Stimulated activated memory B cell treated with anti-CD40 and anti-IgM and Interleukin-4, amounts not matched to agents 10 μg/mL and 1 μg/mL and 100 μg/mL, for 72 hours (primary cell): ENCODE measurements around the gene SRPK1.

Experiments used
- ATAC-seq: fragments of 150-1000 bp; cut with Tn5 transposase; 2 replicates; pipeline ENCODE4 v1.10.0; 2021
- H3K27ac Mint-ChIP-seq: one replicate; pipeline ENCODE4 v1.8.0; 2022; ENCODE audit warnings: mild to moderate bottlenecking, mixed read lengths
- H3K27me3 Mint-ChIP-seq: one replicate; pipeline ENCODE4 v1.8.0; 2022; ENCODE audit warnings: mixed read lengths
- H3K36me3 Mint-ChIP-seq: one replicate; pipeline ENCODE4 v1.8.0; 2022; ENCODE audit warnings: mixed read lengths
- H3K4me1 Mint-ChIP-seq: one replicate; pipeline ENCODE4 v1.8.0; 2022; ENCODE audit warnings: mixed read lengths
- H3K4me3 Mint-ChIP-seq: one replicate; pipeline ENCODE4 v1.8.0; 2022; ENCODE audit warnings: mild to moderate bottlenecking, moderate library complexity, mixed read lengths
- H3K9me3 Mint-ChIP-seq: one replicate; pipeline ENCODE4 v1.8.0; 2022; ENCODE audit warnings: mixed read lengths

SRPK1 gene

GRCh38 chr6:35795453-35796071 is 125.3 kb downstream of the SRPK1 start:
- H3K9me3 Mint-ChIP-seq: no peaks in the 10 kb centered on the region
- peak; percentile 49 for ATAC-seq
- no peak overlapping the region for H3K4me3 Mint-ChIP-seq
- H3K27ac Mint-ChIP-seq: no peak overlapping the region
- H3K27me3 Mint-ChIP-seq: peaks cover 20% of the 10 kb centered on the region
- H3K4me1 Mint-ChIP-seq: no peaks in the 10 kb centered on the region
- no peaks in the 10 kb centered on the region for H3K36me3 Mint-ChIP-seq

- Mint-ChIP-seq H3K27me3 (peaks cover 27% of the 10 kb centered on the region), H3K4me1 (no peaks in the 10 kb centered on the region), H3K9me3 (no peaks in the 10 kb centered on the region), H3K4me3 (no peak overlapping the region), H3K36me3 (no peaks in the 10 kb centered on the region), H3K27ac (no peak overlapping the region)
- ATAC-seq: no peak
Observed at GRCh38 chr6:35794536-35795452, 126.1 kb downstream of the SRPK1 start.

- no peak for ATAC-seq
- H3K4me1 Mint-ChIP-seq: no peaks in the 10 kb centered on the region
- H3K9me3 Mint-ChIP-seq: no peaks in the 10 kb centered on the region
- H3K4me3 Mint-ChIP-seq: no peak overlapping the region
- no peak overlapping the region for H3K27ac Mint-ChIP-seq
- H3K27me3 Mint-ChIP-seq: peaks cover 48% of the 10 kb centered on the region
- H3K36me3 Mint-ChIP-seq: no peaks in the 10 kb centered on the region
Observed at GRCh38 chr6:35790683-35791082, 130.2 kb downstream of the SRPK1 start.

- H3K9me3 Mint-ChIP-seq: no peaks in the 10 kb centered on the region
- no peak overlapping the region for H3K27ac Mint-ChIP-seq
- peaks cover 60% of the 10 kb centered on the region for H3K27me3 Mint-ChIP-seq
- ATAC-seq: no peak
- H3K4me3 Mint-ChIP-seq: no peak overlapping the region
- no peaks in the 10 kb centered on the region for H3K36me3 Mint-ChIP-seq
- no peaks in the 10 kb centered on the region for H3K4me1 Mint-ChIP-seq
Observed at GRCh38 chr6:35788423-35788982, 132.4 kb downstream of the SRPK1 start.

- Mint-ChIP-seq H3K36me3 (no peaks in the 10 kb centered on the region), H3K4me1 (no peaks in the 10 kb centered on the region), H3K4me3 (no peak overlapping the region), H3K27ac (no peak overlapping the region), H3K27me3 (peaks cover 67% of the 10 kb centered on the region), H3K9me3 (no peaks in the 10 kb centered on the region)
- no peak for ATAC-seq
Observed at GRCh38 chr6:35787266-35788218, 133.4 kb downstream of the SRPK1 start.

GRCh38 chr6:35786810-35787209 is 134.1 kb downstream of the SRPK1 start:
- no peak for ATAC-seq
- H3K4me3 Mint-ChIP-seq: no peak overlapping the region
- no peaks in the 10 kb centered on the region for H3K4me1 Mint-ChIP-seq
- H3K27ac Mint-ChIP-seq: no peak overlapping the region
- H3K36me3 Mint-ChIP-seq: no peaks in the 10 kb centered on the region
- H3K9me3 Mint-ChIP-seq: no peaks in the 10 kb centered on the region
- H3K27me3 Mint-ChIP-seq: peaks cover 74% of the 10 kb centered on the region

GRCh38 chr6:35786272-35786671 is 134.6 kb downstream of the SRPK1 start:
- H3K4me3 Mint-ChIP-seq: no peak overlapping the region
- no peaks in the 10 kb centered on the region for H3K9me3 Mint-ChIP-seq
- peaks cover 79% of the 10 kb centered on the region for H3K27me3 Mint-ChIP-seq
- no peaks in the 10 kb centered on the region for H3K36me3 Mint-ChIP-seq
- no peaks in the 10 kb centered on the region for H3K4me1 Mint-ChIP-seq
- no peak for ATAC-seq
- H3K27ac Mint-ChIP-seq: no peak overlapping the region

- no peaks in the 10 kb centered on the region for H3K9me3 Mint-ChIP-seq
- no peak overlapping the region for H3K4me3 Mint-ChIP-seq
- H3K27ac Mint-ChIP-seq: no peak overlapping the region
- no peaks in the 10 kb centered on the region for H3K36me3 Mint-ChIP-seq
- H3K27me3 Mint-ChIP-seq: peaks cover 73% of the 10 kb centered on the region
- ATAC-seq: no peak
- H3K4me1 Mint-ChIP-seq: no peaks in the 10 kb centered on the region
Observed at GRCh38 chr6:35784200-35784599, 136.7 kb downstream of the SRPK1 start.
